Spleen (tissue), 7 donors: ENCODE measurements around the gene TNS4.

Experiments used
- CTCF ChIP-seq, 11 experiments: fragments of 200-600 bp in 7 of 11; fragments of 450-650 bp in 4 of 11; sonication (generic) in 4 of 11; IDR thresholded peaks in 8 of 11; conservative IDR thresholded peaks in 3 of 11; 1 replicate in 7 of 11; 2 replicates in 4 of 11; pipeline versions ENCODE4 v1.4.0 to v1.8.0; 2016 to 2021; ENCODE audit warnings: antibody characterized with exemption in 11 of 11, inconsistent platforms in 4 of 11, mild to moderate bottlenecking in 1 of 11
- POLR2A ChIP-seq, 3 donors: fragments of 450-650 bp; IDR thresholded peaks; one replicate each; pipeline ENCODE4 v1.5.1; 2017; ENCODE audit warnings: antibody characterized with exemption in 3 of 3, mild to moderate bottlenecking in 1 of 3
- POLR2AphosphoS5 ChIP-seq, 3 donors: sonication (generic); formaldehyde crosslinking; IDR thresholded peaks; one replicate each; pipeline ENCODE4 v1.5.1; 2017; ENCODE audit warnings: antibody characterized with exemption in 3 of 3
- donor health status: DM: no; HTN: no; CAD: no; lungs with moderate emphysema.
- donor health status: DM: no; HTN: no; CAD: no.
- donor health status: DM: no; HTN: no; CAD: no.

DNA sequence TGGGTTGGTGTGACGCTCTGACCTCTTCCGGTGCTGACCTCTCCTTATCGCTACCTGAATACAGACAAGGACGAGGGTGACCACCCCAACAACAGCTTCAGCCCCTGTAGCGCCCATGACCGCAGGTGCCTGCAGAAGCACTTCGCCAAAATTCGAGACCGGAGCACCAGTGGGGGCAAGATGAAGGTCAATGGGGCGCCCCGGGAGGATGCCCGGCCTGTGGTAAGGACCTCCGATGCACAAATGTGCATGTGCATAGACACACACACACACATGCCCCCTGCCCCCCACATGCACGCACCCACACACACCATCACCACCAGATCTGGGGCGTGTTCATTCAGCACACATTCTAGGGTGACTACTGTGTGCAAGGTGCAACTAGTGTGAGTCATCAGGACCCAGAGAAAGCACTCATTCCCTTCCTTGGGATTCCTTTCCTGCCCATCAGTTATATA is 48.5 kb downstream of the TNS4 start:
- TF ChIP-seq CTCF (IDR thresholded peaks at IDR 0.05 in 8 of 11, conservative IDR thresholded peaks at IDR 0.05 in 3 of 11) (no peak), POLR2A (IDR thresholded peaks at IDR 0.05) (no peak), POLR2AphosphoS5 (IDR thresholded peaks at IDR 0.05) (peak in 1 of 3 donors; percentile 41)
